Measurements from ENCODE around the gene KCNIP4. TPM values are rescaled to one million over a fixed set of nuclear protein-coding genes. Genes with fewer than 3 reads are reported as not detected.

KCNIP4 gene
- total RNA-seq, 1 experiment from 2014 or later: not detected

- Histone ChIP-seq H3K9me2 (ENCODE audit: insufficient read depth) (no peaks in the 10 kb centered on the region), H3F3A (ENCODE audit: insufficient read depth, low read depth) (no peaks in the 10 kb centered on the region), H3K9me3 (ENCODE audit: insufficient read depth, low read depth) (no peaks in the 10 kb centered on the region), H2AFZ (no peak overlapping the region), H3K27ac (no peak overlapping the region), H3K4me1 (replicated peaks; ENCODE audit: insufficient read depth) (no peaks in the 10 kb centered on the region), H3K4me3 (no peak overlapping the region), H3K36me3 (ENCODE audit: low read depth) (no peaks in the 10 kb centered on the region), H3K4me2 (no peak overlapping the region), H3K27me3 (ENCODE audit: insufficient read depth, low read depth) (peaks cover 16% of the 10 kb centered on the region), H4K20me1 (ENCODE audit: insufficient read depth) (no peaks in the 10 kb centered on the region), H3K79me2 (ENCODE audit: low read depth) (no peaks in the 10 kb centered on the region)
- no peak for TF ChIP-seq CTCF (conservative IDR thresholded peaks at IDR 0.05)
- no peak for TF ChIP-seq EZH2 (IDR thresholded peaks at IDR 0.05; ENCODE audit: low read depth)
- CTCF ChIA-PET: no interaction called here
- DNase-seq: no peak
- no TSS peak for BruUV-seq (replicated peaks)
- POLR2A ChIA-PET (ENCODE audit: unreplicated experiment): no interaction called here
- intact Hi-C loops (cut with micrococcal nuclease; ENCODE audit: unreplicated experiment): no loop called here
Measured at GRCh38 chr4:21307709-21308108, 640.9 kb downstream of the KCNIP4 start.

GRCh38 chr4:21304540-21304887 lies 644.1 kb downstream of the KCNIP4 start:
- Histone ChIP-seq H3K27me3 (ENCODE audit: insufficient read depth, low read depth) (peaks cover 16% of the 10 kb centered on the region), H3K36me3 (ENCODE audit: low read depth) (no peaks in the 10 kb centered on the region), H3K9me3 (ENCODE audit: insufficient read depth, low read depth) (no peaks in the 10 kb centered on the region; the same call in 1 of the 2 replicates), H2AFZ (no peak overlapping the region), H4K20me1 (ENCODE audit: insufficient read depth) (no peaks in the 10 kb centered on the region), H3K79me2 (ENCODE audit: low read depth) (no peaks in the 10 kb centered on the region), H3K27ac (no peak overlapping the region), H3K4me1 (replicated peaks; ENCODE audit: insufficient read depth) (no peaks in the 10 kb centered on the region), H3F3A (ENCODE audit: insufficient read depth, low read depth) (no peaks in the 10 kb centered on the region), H3K9me2 (ENCODE audit: insufficient read depth) (no peaks in the 10 kb centered on the region), H3K4me3 (no peak overlapping the region), H3K4me2 (no peak overlapping the region)
- BruUV-seq (replicated peaks): no TSS peak
- ChIA-PET CTCF (no interaction called here), POLR2A (ENCODE audit: unreplicated experiment) (no interaction called here)
- TF ChIP-seq EZH2 (IDR thresholded peaks at IDR 0.05; ENCODE audit: low read depth) (no peak), CTCF (conservative IDR thresholded peaks at IDR 0.05) (no peak)
- DNase-seq: no peak
- intact Hi-C loops (cut with micrococcal nuclease; ENCODE audit: unreplicated experiment): no loop called here

GRCh38 chr4:21290562-21290961 lies 658.0 kb downstream of the KCNIP4 start:
- H3F3A ChIP-seq (ENCODE audit: insufficient read depth, low read depth): no peaks in the 10 kb centered on the region
- no TSS peak for BruUV-seq (replicated peaks)
- H3K27me3 ChIP-seq (ENCODE audit: insufficient read depth, low read depth): no peaks in the 10 kb centered on the region
- intact Hi-C loops (cut with micrococcal nuclease; ENCODE audit: unreplicated experiment): no loop called here
- H3K4me1 ChIP-seq (replicated peaks; ENCODE audit: insufficient read depth): no peaks in the 10 kb centered on the region
- H3K27ac ChIP-seq: no peak overlapping the region
- H3K9me2 ChIP-seq (ENCODE audit: insufficient read depth): no peaks in the 10 kb centered on the region
- no peaks in the 10 kb centered on the region for H4K20me1 ChIP-seq (ENCODE audit: insufficient read depth)
- no peaks in the 10 kb centered on the region for H3K9me3 ChIP-seq (ENCODE audit: insufficient read depth, low read depth)
- H3K79me2 ChIP-seq (ENCODE audit: low read depth): no peaks in the 10 kb centered on the region
- TF ChIP-seq EZH2 (IDR thresholded peaks at IDR 0.05; ENCODE audit: low read depth) (no peak), CTCF (conservative IDR thresholded peaks at IDR 0.05) (no peak)
- CTCF ChIA-PET: no interaction called here
- no peak for DNase-seq
- no peak overlapping the region for H2AFZ ChIP-seq
- no peak overlapping the region for H3K4me3 ChIP-seq
- POLR2A ChIA-PET (ENCODE audit: unreplicated experiment): no interaction called here
- no peak overlapping the region for H3K4me2 ChIP-seq
- no peaks in the 10 kb centered on the region for H3K36me3 ChIP-seq (ENCODE audit: low read depth)
